Vagina (tissue), 2 donors: ENCODE measurements around the gene TPP2.

Experiments used
- POLR2A ChIP-seq, 2 donors: fragments of 450-650 bp; IDR thresholded peaks; one replicate each; pipeline ENCODE4 v1.6.1; 2017; ENCODE audit warnings: antibody characterized with exemption in 2 of 2, mild to moderate bottlenecking in 2 of 2, moderate library complexity in 2 of 2
- TF ChIP-seq, protein P1 (sequence below), 3 experiments: fragments of 450-650 bp in 2 of 3; fragments of 200-600 bp in 1 of 3; sonication (generic) in 1 of 3; IDR thresholded peaks; one replicate each; pipeline ENCODE4 v1.5.1; 2017 to 2019; ENCODE audit warnings: antibody characterized with exemption in 3 of 3, mild to moderate bottlenecking in 2 of 3, moderate library complexity in 2 of 3

GRCh38 chr13:102678339-102679107 is 81.7 kb downstream of the TPP2 start:
- TF ChIP-seq, protein P1, sequence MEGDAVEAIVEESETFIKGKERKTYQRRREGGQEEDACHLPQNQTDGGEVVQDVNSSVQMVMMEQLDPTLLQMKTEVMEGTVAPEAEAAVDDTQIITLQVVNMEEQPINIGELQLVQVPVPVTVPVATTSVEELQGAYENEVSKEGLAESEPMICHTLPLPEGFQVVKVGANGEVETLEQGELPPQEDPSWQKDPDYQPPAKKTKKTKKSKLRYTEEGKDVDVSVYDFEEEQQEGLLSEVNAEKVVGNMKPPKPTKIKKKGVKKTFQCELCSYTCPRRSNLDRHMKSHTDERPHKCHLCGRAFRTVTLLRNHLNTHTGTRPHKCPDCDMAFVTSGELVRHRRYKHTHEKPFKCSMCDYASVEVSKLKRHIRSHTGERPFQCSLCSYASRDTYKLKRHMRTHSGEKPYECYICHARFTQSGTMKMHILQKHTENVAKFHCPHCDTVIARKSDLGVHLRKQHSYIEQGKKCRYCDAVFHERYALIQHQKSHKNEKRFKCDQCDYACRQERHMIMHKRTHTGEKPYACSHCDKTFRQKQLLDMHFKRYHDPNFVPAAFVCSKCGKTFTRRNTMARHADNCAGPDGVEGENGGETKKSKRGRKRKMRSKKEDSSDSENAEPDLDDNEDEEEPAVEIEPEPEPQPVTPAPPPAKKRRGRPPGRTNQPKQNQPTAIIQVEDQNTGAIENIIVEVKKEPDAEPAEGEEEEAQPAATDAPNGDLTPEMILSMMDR (IDR thresholded peaks at IDR 0.05): no peak
- no peak for TF ChIP-seq POLR2A (IDR thresholded peaks at IDR 0.05)
